HG03521 (cell line): ENCODE measurements around the gene GLTP.
"Not testable (repeated sequence)": the region's sequence is repeated elsewhere in the genome, so short reads cannot be mapped to it uniquely, and the experiment has no call there.

Experiments
- ATAC-seq: cut with Tn5 transposase; IDR thresholded peaks from one replicate; pipeline ENCODE4 v1.9.1; 2021; ENCODE audit warnings: mild to moderate bottlenecking, moderate library complexity; ENCODE audit not compliant: unreplicated experiment

The GLTP gene

DNA sequence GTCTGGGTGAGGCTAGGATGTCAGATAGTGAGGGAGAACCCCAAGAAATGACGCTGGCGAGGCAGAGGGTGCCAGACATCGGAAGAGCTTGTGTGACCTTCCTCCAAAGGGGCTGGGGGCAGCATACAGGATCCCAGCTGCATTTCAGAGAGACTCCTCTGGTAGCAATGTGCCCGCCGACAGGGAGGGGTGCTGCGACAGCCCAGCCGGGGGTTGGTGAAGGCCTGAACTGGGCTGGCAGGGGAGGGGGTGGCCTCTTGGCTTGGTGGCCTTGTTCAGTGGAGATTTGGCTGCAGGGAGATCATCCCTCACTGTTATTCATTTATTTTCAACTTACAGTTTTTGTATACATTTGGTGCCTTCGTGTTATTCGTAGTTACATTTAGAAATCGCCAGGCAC, 25.0 kb upstream of the GLTP start:
- no peak for ATAC-seq

DNA sequence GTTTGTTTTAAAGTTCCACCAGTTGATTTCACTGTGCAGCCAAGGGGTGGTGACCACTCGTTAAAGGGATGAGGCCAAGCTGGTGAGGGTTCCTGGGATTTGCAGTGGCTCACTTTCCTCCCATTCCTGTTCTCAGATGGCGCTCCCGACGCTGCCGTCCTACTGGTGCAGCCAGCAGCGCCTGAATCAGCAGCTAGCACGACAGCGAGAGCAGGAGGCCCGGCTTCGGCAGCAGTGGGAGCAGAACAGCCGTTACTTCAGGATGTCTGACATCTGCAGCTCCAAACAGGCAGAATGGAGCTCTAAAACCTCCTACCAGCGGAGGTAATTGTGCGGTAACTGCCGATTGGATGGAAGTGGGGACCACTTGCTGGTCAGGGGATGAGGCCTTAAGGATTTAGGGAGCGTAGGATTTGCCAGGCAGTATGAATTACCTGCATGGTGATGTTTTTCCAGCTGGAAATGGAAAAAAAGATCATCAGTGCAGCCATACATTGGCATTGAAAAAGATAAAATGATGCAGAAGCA, 22.6 kb upstream of the GLTP start:
- ATAC-seq: no peak

DNA sequence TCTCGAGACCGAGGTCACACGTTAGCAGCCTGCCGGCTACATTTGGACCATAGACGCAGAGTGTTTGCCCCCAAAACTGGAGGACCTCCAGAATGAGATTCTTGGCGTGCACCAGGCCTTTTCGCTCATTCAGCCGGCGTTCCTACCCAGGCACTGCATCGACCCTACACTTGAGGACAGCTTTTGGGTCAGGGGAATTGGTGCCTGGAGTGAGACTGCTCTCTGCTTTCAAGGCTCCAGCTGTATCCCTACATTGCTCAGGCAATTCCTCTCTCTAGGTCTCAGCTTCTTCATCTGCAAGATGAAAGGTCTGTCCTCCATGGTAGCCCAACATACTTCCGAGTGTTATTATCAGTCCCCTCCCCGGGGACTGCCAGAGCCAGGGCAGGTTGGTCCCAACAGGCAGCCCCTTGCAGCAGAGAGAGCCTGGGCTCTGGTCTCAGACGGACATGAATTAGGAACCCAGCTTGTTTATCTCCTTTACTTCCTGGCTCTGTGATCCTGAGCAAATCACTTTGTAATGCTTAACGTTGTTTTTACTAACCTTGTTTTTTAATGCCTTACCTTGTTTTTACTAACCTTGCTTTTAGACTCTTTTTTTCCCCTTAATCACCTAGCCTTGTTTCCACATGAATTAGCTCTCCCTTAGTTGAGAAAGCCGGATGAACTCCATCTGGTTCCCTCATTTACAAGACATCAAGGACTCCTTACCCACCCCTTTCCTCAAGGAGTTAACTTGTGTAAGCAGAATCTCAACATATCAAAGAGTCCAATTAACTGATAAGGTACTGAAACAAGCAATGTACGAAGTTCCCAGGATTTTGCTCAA, 20.6 kb upstream of the GLTP start:
- ATAC-seq: no peak

GRCh38 chr12:109899783-109900751, 19.7 kb upstream of the GLTP start, which contains the start of gene TCHP:
Gene TCHP, plus strand, starts transcription at chr12:109900274. Its CDS starts 2,753 bp downstream, at chr12:109903027.
- no peak for ATAC-seq

DNA sequence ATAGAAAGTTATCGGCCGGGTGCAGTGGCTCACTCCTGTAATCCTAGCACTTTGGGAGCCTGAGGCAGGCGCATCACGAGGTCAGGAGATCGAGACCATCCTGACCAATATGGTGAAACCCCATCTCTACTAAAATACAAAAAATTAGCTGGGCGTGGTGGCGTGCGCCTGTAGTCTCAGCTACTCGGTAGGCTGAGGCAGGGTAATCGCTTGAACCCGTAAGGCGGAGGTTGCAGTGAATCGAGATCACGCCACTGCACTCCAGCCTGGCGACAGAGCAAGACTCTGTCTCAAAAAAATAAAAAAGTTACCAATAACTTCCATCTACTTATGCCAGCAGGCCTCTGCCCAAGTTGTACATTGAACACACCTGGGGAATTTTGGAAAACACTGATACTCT, 19.0 kb upstream of the GLTP start:
- not testable (repeated sequence) for ATAC-seq

GRCh38 chr12:109897029-109897428, 16.7 kb upstream of the GLTP start:
- no peak for ATAC-seq

DNA sequence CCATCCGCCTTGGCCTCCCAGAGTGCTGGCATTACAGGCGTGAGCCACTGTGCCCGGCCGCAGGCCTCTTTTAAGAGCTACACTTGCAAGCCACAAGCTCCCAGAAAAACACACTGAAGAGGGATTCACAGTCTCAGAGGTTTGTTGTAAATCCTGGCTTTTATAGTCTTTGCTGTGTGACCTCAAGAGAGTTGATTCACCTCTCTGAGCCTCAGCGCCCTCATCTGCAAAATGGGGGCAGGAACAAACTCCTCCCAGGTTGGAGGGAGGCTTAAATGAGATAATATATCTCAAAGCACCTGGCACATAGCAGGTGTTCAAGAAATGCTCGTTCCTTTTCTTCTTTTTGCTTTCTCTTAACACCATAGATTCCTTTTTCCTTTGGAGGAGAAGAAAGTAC, 15.8 kb upstream of the GLTP start:
- no peak for ATAC-seq

- no peak for ATAC-seq
Measured at GRCh38 chr12:109894939-109895338, 14.6 kb upstream of the GLTP start.

DNA sequence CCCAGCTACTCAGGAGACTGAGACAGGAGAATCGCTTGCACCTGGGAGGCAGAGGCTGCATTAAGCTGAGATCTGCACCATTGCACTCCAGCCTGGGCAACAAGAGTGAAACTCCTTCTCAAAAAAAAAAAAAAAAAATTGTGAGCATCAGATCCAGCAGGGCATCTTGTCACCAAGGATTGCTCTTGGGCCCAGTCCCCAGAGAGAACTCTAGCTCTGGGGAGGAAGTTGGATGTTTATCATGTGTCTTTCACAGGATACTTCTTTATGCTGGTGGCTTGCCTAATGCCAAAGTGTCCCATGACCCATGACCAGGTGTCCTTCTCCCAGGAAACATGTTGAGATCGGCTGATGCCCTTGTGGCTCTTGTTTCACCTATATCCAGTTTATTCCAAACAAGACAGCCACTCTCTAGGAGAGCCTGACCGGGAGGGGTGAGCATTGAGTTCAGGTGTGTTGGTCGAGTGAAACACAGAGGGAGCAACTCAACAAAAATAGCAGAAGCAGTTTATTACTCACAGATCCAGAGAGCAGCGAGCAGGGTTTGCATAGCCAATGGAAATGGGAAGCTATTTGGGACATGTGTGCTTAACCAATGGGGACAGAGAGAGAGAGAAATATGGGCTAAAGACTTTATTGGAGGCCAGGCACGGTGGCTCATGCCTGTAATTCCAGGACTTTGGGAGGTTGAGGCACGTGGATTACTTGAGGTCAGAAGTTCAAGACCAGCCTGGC, 13.1 kb upstream of the GLTP start:
- no peak for ATAC-seq

DNA sequence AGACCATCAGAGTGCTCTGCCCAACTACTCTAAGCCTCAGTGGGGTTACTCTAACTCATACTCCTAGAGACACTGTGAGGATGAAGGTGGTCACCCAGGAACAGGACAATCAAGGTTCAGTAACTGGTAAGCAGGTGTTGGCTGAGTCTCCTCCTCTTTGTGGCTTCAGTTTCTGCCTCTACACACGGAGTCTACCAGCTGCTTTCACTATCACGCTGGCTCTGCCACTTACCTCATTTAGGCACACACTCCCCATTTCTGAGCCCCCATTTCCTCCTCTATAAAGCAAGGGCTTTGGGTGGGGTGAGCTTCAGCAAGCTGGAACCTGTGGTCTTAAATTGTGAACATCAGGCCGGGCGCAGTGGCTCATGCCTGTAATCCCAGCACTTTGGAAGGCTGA, 12.4 kb upstream of the GLTP start:
- ATAC-seq: peak; percentile 71

DNA sequence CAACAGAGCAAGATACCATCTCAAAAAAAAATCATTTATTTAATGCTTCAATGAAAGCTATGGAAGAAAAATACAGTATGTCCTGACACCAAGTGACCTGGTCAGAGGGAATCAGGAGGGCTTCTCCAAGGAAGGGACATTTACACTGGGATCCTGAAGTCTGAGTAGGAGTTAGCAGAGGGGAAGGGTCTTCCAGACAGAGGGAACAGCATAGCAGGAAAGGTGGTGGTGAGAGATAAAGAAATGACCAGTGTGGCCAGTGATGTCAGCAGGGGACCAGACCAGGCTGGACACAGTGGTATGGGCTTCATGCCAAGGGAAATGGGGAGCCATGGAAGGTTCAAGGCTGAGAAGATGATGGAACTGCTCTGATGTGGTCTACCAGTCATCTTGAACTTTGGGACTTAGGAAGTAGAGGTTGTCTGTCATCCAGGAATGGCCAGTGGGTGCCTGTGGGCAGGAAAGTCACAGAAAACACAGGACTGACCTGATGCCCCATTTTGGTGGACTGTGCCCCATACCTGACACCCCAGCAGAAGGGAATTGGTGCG, 11.9 kb upstream of the GLTP start:
- ATAC-seq: no peak

DNA sequence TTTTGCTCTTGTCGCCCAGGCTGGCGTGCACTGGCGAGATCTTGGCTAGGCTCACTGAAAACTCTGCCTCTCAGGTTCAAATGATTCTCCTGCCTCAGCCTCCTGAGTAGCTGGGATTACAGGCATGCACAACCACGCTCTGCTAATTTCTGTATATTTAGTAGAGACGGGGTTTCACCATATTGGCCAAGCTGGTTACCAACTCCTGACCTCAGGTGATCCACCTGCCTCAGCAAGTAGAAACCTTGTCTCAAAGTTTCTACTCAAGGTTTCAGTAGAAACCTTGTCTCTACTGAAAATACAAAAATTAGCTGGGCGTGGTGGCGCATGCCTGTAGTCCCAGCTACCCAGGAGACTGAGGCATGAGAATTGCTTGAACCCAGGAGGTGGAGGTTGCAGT, 11.4 kb upstream of the GLTP start:
- ATAC-seq: not testable (repeated sequence)

DNA sequence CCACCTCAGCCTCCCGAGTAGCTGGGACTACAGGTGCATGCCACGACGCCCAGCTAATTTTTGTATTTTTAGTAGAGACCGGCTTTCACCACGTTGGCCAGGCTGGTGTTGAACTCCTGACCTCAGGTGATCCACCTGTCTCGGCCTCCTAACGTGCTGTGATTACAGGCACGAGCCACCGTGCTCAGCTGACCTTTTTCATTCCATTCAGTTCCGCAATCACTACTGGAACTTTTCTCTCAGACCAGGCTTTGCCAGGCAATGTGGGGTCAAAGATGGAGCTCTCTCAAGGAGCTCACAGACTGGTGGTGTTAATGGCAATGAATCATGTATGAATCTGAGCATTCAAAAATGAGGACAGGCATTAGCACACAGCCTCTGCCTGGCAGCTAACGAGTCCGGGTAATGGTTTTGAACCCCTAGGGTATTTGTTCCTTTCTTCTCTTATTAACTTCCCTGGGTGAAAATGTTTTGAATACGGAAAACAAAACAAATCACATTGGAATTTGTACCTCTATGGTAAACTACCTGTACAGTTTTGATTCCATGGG, 10.4 kb upstream of the GLTP start:
- ATAC-seq: no peak

- no peak for ATAC-seq
Measured at GRCh38 chr12:109888179-109889020, 8.1 kb upstream of the GLTP start.

GRCh38 chr12:109885616-109886015, 5.3 kb upstream of the GLTP start:
- no peak for ATAC-seq

- ATAC-seq: no peak
Measured at GRCh38 chr12:109883461-109883860, 3.1 kb upstream of the GLTP start.

DNA sequence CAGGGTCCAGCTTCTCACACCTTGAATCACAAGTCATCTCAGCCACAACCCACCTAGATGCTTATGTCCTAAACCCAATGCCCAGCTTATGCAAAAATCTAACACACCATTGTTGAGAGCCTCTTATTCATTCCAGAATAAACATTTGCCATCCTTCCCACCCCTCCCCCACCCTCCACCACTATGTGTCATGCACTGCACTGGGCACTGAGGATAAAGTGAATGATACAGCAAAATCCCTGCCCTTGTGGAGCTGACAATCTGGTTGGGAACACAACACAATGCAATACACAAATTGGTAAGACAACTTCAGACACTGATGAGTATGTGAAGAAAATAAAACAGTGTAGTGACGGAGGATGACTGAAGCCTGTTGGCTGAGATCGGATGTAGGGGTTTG, 1.4 kb upstream of the GLTP start:
- ATAC-seq: no peak

- ATAC-seq: no peak
Measured at GRCh38 chr12:109880938-109881337, 597 bp upstream of the GLTP start.

GRCh38 chr12:109879351-109880042, 844 bp downstream of the GLTP start:
- no peak for ATAC-seq
